Type B pancreatic cell (in vitro differentiated cells): ENCODE data around the gene SETX. TPM values are rescaled to one million over a fixed set of nuclear protein-coding genes. Genes with fewer than 3 reads are reported as not detected.

Experiments used
- DNase-seq: peaks from one replicate; pipeline ENCODE4 v3.0.0; 2021; ENCODE audit warnings: mixed read lengths; ENCODE audit not compliant: unreplicated experiment; ENCODE audit errors: extremely low spot score
- H3K27ac Mint-ChIP-seq: 2 replicates; pipeline ENCODE4 v1.8.0; 2021; ENCODE audit warnings: mild to moderate bottlenecking, mixed read lengths
- H3K27me3 Mint-ChIP-seq: 2 replicates; pipeline ENCODE4 v1.8.0; 2021; ENCODE audit warnings: mixed read lengths
- H3K36me3 Mint-ChIP-seq: 2 replicates; pipeline ENCODE4 v1.8.0; 2021; ENCODE audit warnings: mixed read lengths
- H3K4me1 Mint-ChIP-seq: one replicate; pipeline ENCODE4 v1.8.0; 2021; ENCODE audit warnings: mixed read lengths; ENCODE audit not compliant: unreplicated experiment
- H3K4me3 Mint-ChIP-seq: 2 replicates; pipeline ENCODE4 v1.8.0; 2021; ENCODE audit warnings: mild to moderate bottlenecking, mixed read lengths
- H3K9me3 Mint-ChIP-seq: 2 replicates; pipeline ENCODE4 v1.8.0; 2021; ENCODE audit warnings: mixed read lengths
- CTCF ChIP-seq: fragments of 200-600 bp; sonication (generic); conservative IDR thresholded peaks from 2 replicates; pipeline ENCODE4 v1.5.0; 2021; ENCODE audit warnings: antibody characterized with exemption, mild to moderate bottlenecking
- total RNA-seq: library from RNA; stranded (reverse); gene quantifications from 2 replicates; pipeline ENCODE4 v1.2.1, GENCODE V29; 2021; ENCODE audit warnings: low replicate concordance

SETX gene
- total RNA-seq, 1 donor from 2014 or later = 43.3 TPM

GRCh38 chr9:132350861-132351315 is 3.9 kb downstream of the SETX start:
- Mint-ChIP-seq H3K27ac (no peak overlapping the region), H3K36me3 (peaks cover 39% of the 10 kb centered on the region), H3K27me3 (no peaks in the 10 kb centered on the region), H3K4me3 (no peak overlapping the region), H3K9me3 (no peaks in the 10 kb centered on the region), H3K4me1 (peaks cover 18% of the 10 kb centered on the region)
- TF ChIP-seq CTCF = no peak
- DNase-seq = no peak

GRCh38 chr9:132348676-132349075 is 6.1 kb downstream of the SETX start:
- Mint-ChIP-seq H3K9me3 (no peaks in the 10 kb centered on the region), H3K27me3 (no peaks in the 10 kb centered on the region), H3K4me3 (no peak overlapping the region), H3K4me1 (peaks cover 14% of the 10 kb centered on the region), H3K36me3 (peaks cover 41% of the 10 kb centered on the region), H3K27ac (no peak overlapping the region)
- no peak for DNase-seq
- no peak for TF ChIP-seq CTCF

GRCh38 chr9:132346177-132346576 is 8.6 kb downstream of the SETX start:
- H3K4me3 Mint-ChIP-seq = no peak overlapping the region
- no peak for DNase-seq
- H3K36me3 Mint-ChIP-seq = peaks cover 39% of the 10 kb centered on the region
- TF ChIP-seq CTCF = no peak
- H3K4me1 Mint-ChIP-seq = no peaks in the 10 kb centered on the region
- H3K9me3 Mint-ChIP-seq = no peaks in the 10 kb centered on the region
- no peaks in the 10 kb centered on the region for H3K27me3 Mint-ChIP-seq
- no peak overlapping the region for H3K27ac Mint-ChIP-seq

- Mint-ChIP-seq H3K4me3 (no peak overlapping the region), H3K36me3 (peaks cover 43% of the 10 kb centered on the region), H3K27ac (no peak overlapping the region)
Measured at GRCh38 chr9:132341177-132341840, 13.5 kb downstream of the SETX start.

GRCh38 chr9:132334364-132334763 is 20.4 kb downstream of the SETX start:
- Mint-ChIP-seq H3K9me3 (no peaks in the 10 kb centered on the region), H3K27ac (no peak overlapping the region), H3K4me1 (no peaks in the 10 kb centered on the region), H3K4me3 (no peak overlapping the region), H3K27me3 (no peaks in the 10 kb centered on the region), H3K36me3 (peaks cover 58% of the 10 kb centered on the region)
- no peak for TF ChIP-seq CTCF
- DNase-seq = no peak

More at GRCh38 chr9:132341177-132341840, 13.5 kb downstream of the SETX start:
- Mint-ChIP-seq H3K9me3 (no peaks in the 10 kb centered on the region), H3K27me3 (no peaks in the 10 kb centered on the region), H3K4me1 (no peaks in the 10 kb centered on the region)
- no peak for DNase-seq
- no peak for TF ChIP-seq CTCF
